ENCODE data around the gene SMKR1.
"Not testable (repeated sequence)": the region's sequence is repeated elsewhere in the genome, so short reads cannot be mapped to it uniquely, and the experiment has no call there.

Gene SMKR1

GRCh38 chr7:129489491-129489890 is 12.8 kb upstream of the SMKR1 start:
- no peak for DNase-seq

- no peak for DNase-seq
These were observed 9.9 kb upstream of the SMKR1 start for GRCh38 chr7:129492391-129492790.

GRCh38 chr7:129493555-129493954 is 8.8 kb upstream of the SMKR1 start:
- no peak for DNase-seq

GRCh38 chr7:129494041-129494440 is 8.3 kb upstream of the SMKR1 start:
- no peak for DNase-seq

GRCh38 chr7:129495987-129496386 is 6.3 kb upstream of the SMKR1 start:
- DNase-seq, result no peak

GRCh38 chr7:129496653-129497052 is 5.7 kb upstream of the SMKR1 start:
- no peak for DNase-seq

GRCh38 chr7:129497156-129497555 is 5.2 kb upstream of the SMKR1 start:
- no peak for DNase-seq

GRCh38 chr7:129498021-129498420 is 4.3 kb upstream of the SMKR1 start:
- no peak for DNase-seq

- DNase-seq, result no peak
These were observed 2.3 kb upstream of the SMKR1 start for GRCh38 chr7:129499999-129500398.

GRCh38 chr7:129502708-129503685 is 666 bp downstream of the SMKR1 start:
- DNase-seq, result peak; percentile 29

GRCh38 chr7:129503725-129504124 is 1.4 kb downstream of the SMKR1 start:
- no peak for DNase-seq

GRCh38 chr7:129512192-129512591 is 9.9 kb downstream of the SMKR1 start:
- DNase-seq, result no peak

- DNase-seq, result no peak
These were observed 11.2 kb downstream of the SMKR1 start for GRCh38 chr7:129513546-129513945.

- DNase-seq, result peak; percentile 66
These were observed 12.4 kb downstream of the SMKR1 start for GRCh38 chr7:129514683-129515082.

- no peak for DNase-seq
These were observed 13.1 kb downstream of the SMKR1 start for GRCh38 chr7:129515381-129515780.

GRCh38 chr7:129517931-129518330 is 15.6 kb downstream of the SMKR1 start:
- DNase-seq, result no peak

- DNase-seq, result no peak
These were observed 17.1 kb downstream of the SMKR1 start for GRCh38 chr7:129519464-129519863.

GRCh38 chr7:129522088-129522970 is 20.0 kb downstream of the SMKR1 start:
- no peak for DNase-seq

- DNase-seq, result no peak
These were observed 20.6 kb downstream of the SMKR1 start for GRCh38 chr7:129522971-129523340.

GRCh38 chr7:129523924-129524323 is 21.6 kb downstream of the SMKR1 start:
- no peak for DNase-seq

- not testable (repeated sequence) for DNase-seq
These were observed 22.1 kb downstream of the SMKR1 start for GRCh38 chr7:129524405-129524804.

GRCh38 chr7:129525225-129525862 is 23.0 kb downstream of the SMKR1 start:
- DNase-seq, result no peak

- DNase-seq, result no peak
These were observed 27.3 kb downstream of the SMKR1 start for GRCh38 chr7:129529643-129530042.

All from DMS79 treated with DMSO at 0.1 percent for 48 hours (cell line).